ENCODE data around the gene CDK5RAP2. TPM values are rescaled to one million over a fixed set of nuclear protein-coding genes. Genes with fewer than 3 reads are reported as not detected.
"Not testable (repeated sequence)": the region's sequence is repeated elsewhere in the genome, so short reads cannot be mapped to it uniquely, and the experiment has no call there.

CDK5RAP2 gene
- total RNA-seq = 10 to 100 TPM; 31.9 to 45.8 TPM

DNA sequence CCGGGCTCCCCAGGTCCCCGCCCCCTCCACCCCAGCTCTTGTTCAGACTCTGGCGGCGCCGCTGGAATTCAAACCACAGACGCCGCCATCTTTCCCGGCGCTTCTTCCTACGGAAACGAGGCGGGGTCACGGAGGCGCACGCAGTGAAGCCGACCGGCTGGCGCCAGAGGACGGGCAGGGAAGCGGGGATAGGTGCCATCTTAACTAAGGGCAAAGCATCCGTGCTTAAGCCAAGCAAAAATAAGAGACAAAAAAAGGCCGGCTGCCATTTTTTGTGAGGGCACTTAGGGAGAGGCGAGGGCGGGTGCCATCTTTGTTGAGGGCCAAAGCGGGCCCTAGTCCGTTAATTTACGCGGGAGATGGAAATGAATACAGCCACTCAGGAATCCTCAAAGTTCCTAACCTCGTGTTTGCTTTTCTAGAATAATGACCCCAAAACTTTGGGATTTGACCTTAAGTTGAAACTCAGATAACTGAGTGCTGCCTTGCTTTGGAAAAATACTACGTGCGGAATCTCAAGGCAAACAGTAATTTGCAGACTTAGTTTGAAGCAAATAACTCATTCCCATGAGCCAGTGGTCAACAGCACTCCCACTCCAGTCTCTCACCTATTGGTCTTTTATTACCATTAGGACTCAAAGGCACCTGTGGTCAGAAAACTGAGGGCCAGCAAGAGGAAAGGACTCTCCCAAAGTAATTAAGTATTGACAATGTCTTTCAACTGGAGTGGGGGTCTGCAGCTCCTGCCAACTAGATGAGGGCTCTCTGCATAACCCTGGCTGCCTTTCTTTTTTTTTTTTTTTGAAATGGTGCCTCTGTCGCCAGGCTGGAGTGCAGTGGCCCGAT, at the start of gene CDK5RAP2:
Gene CDK5RAP2 (minus strand): TSS at position 117 of the 846 bp plus-strand sequence. CDS start 189 bp downstream, outside the sequence.
- intact Hi-C loops (cut with DNase I) = no loop called here
- TF ChIP-seq CTCF (IDR thresholded peaks at IDR 0.05) = no peak

DNA sequence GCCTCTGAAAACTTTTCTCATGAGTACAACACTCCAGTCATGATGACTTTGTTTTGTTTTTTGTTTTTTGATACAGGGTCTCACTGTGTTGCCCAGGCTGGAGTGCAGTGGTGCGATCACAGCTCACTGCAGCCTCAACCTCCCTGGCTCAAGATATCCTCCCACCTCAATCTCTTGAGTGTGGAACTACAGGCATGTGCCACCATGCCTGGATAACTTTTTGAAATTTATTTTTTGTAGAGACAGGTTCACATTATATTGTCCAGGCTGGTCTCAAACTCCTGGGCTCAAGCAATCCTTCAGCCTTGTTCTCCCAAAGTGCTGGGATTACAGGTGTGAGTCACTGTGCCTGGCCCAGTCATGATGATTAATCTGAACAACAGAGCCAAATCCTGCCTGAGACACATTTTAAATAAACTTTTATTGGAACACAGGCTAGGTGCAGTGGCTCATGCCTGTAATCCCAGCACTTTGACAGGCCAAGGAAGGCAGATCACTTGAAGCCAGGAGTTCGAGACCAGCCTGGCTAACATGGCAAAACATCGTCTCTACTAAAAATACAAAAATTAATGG, 49.0 kb upstream of the CDK5RAP2 start:
- not testable (repeated sequence) for H3K4me1 ChIP-seq; H3K4me3 ChIP-seq; H3K36me3 ChIP-seq; H3K9ac ChIP-seq (ENCODE audit: low read depth in 2 of 2, low read length in 2 of 2); DNase-seq; H3K9me3 ChIP-seq; H3K27ac ChIP-seq; H3K27me3 ChIP-seq
- intact Hi-C loops (cut with DNase I) = loop anchor here (10.0 kb wide), 1 partner anchor 126 kb away; no protein-coding TSS in a partner anchor

More for the DNA sequence above, at the start of gene CDK5RAP2:
- H3K27me3 ChIP-seq = no peaks in the 10 kb centered on the region
- H3K27ac ChIP-seq = no peak within 1 kb of the TSS
- peak within 1 kb of the TSS; percentile 92 for H3K4me3 ChIP-seq
- DNase-seq = peak; percentile 95
- H3K36me3 ChIP-seq = no peaks in the 10 kb centered on the region
- peak within 1 kb of the TSS; percentile 53 to 79 for H3K9ac ChIP-seq (ENCODE audit: low read depth in 2 of 2, low read length in 2 of 2)
- peaks cover 8% of the 10 kb centered on the region for H3K4me1 ChIP-seq
- H3K9me3 ChIP-seq = no peaks in the 10 kb centered on the region

- Histone ChIP-seq H3K9ac (ENCODE audit: low read depth in 2 of 2, low read length in 2 of 2) (no peak overlapping the region), H3K27ac (no peak overlapping the region), H3K9me3 (no peaks in the 10 kb centered on the region), H3K27me3 (no peaks in the 10 kb centered on the region), H3K36me3 (no peaks in the 10 kb centered on the region), H3K4me3 (no peak overlapping the region), H3K4me1 (no peaks in the 10 kb centered on the region)
- no peak for DNase-seq
- intact Hi-C loops (cut with DNase I) = loop anchor here (10.0 kb wide), 1 partner anchor 126 kb away; no protein-coding TSS in a partner anchor
- no peak for TF ChIP-seq CTCF (IDR thresholded peaks at IDR 0.05)
Observed at GRCh38 chr9:120628207-120628924, 48.4 kb upstream of the CDK5RAP2 start.

- Histone ChIP-seq H3K36me3 (no peaks in the 10 kb centered on the region), H3K4me1 (no peaks in the 10 kb centered on the region), H3K27ac (no peak overlapping the region), H3K27me3 (no peaks in the 10 kb centered on the region), H3K9me3 (no peaks in the 10 kb centered on the region), H3K4me3 (no peak overlapping the region), H3K9ac (ENCODE audit: low read depth in 2 of 2, low read length in 2 of 2) (no peak overlapping the region)
- no peak for TF ChIP-seq CTCF (IDR thresholded peaks at IDR 0.05)
- no peak for DNase-seq
- intact Hi-C loops (cut with DNase I) = loop anchor here (10.0 kb wide), 1 partner anchor 128 kb away; no protein-coding TSS in a partner anchor
Observed at GRCh38 chr9:120627073-120627472, 47.1 kb upstream of the CDK5RAP2 start.

GRCh38 chr9:120626512-120626911, 46.5 kb upstream of the CDK5RAP2 start:
- no peak for TF ChIP-seq CTCF (IDR thresholded peaks at IDR 0.05)
- H3K9me3 ChIP-seq = no peaks in the 10 kb centered on the region
- no peaks in the 10 kb centered on the region for H3K27me3 ChIP-seq
- H3K36me3 ChIP-seq = no peaks in the 10 kb centered on the region
- intact Hi-C loops (cut with DNase I) = loop anchor here (10.0 kb wide), 1 partner anchor 128 kb away; no protein-coding TSS in a partner anchor
- H3K4me1 ChIP-seq = no peaks in the 10 kb centered on the region
- H3K4me3 ChIP-seq = no peak overlapping the region
- no peak overlapping the region for H3K9ac ChIP-seq (ENCODE audit: low read depth in 2 of 2, low read length in 2 of 2)
- DNase-seq = no peak
- no peak overlapping the region for H3K27ac ChIP-seq
